GM19239 (cell line): ENCODE data around the gene XKR7.

Experiments
- DNase-seq: peaks from one replicate; pipeline ENCODE4 v3.0.0; 2011; ENCODE audit warnings: low spot score; ENCODE audit not compliant: insufficient read length
- FAIRE-seq: peaks from 2 replicates; lab custom pipeline; 2011; peaks lifted over from hg19 to GRCh38; lab: Jason Lieb, UNC

The XKR7 gene

DNA sequence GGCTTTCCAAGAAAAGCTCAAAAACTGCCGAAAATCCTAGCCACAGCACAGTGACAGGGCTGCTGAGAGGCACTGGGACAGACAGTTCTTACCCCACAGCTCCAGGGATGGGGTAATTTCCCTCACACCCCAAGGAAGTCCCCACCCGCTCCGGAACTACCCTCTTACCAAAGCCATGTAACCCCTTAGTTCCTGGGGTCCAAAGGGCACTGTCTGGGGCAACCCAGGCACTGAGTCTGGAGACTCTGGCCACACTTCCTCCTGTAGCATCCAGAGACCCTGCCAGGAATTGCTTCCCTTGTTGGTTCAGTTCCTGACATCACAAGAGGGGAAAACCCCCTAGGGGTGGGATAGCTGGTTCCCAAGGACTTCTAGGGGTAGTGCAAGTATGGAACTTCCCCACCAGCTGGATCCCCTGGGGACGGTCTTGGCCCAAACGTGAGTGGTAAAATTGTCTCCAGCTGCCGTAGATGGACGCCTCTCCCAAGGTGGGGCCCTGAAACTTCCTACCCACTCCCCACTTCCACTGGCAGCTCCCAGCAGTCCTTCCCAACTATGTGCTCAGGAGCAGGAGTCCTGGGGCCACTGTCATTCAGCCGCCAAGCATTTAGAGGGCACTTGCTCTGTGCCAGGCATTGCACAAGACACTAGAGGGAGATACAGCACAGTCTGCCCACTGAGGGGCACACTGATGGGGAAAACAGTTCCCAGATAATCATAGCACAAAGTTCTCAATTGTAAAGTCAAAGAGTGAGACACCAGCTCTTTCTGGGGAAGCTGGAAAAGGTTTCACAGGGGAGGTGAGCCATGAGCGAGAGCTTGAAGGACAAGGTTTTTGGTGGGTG, 66.9 kb downstream of the XKR7 start:
- FAIRE-seq (no peak), DNase-seq (no peak)

DNA sequence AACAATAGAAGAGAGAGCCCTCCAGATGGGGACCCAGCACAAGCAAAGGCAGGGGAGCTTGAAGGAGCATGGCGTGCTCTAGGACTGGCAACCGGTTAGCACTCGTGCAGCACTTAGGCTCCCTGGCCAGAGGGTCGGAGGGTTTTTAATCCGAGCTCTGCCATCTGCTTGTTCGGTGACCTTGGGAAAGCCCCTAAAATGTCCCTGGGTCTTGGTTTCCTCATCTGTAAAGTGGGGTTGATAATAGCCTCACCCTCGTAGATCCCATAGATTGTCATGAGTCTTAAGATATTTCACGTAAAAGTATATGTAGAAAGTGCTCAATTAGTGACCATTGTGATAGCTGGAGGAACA, 67.5 kb downstream of the XKR7 start:
- no peak for FAIRE-seq

DNA sequence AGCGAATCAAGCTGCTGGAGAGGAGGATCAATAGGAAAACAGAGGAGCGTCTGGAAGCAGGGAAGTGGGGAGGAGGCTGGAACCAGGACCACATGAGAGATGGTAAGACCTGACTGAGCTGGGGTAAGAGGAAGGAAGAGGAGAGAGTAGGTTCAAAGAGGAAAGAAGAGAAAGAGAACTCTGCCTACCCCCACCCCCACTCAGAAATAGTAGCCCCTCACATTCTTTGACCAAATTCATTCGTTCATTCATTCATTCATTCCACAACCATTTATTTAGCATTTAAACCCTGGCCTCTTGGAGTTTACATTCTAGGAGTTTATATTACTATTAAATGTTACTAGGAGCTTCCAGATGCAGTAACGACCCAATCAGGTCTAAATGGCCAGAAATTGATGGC, 68.3 kb downstream of the XKR7 start:
- no peak for FAIRE-seq
- no peak for DNase-seq

More for the DNA sequence above, 67.5 kb downstream of the XKR7 start:
- DNase-seq = no peak

DNA sequence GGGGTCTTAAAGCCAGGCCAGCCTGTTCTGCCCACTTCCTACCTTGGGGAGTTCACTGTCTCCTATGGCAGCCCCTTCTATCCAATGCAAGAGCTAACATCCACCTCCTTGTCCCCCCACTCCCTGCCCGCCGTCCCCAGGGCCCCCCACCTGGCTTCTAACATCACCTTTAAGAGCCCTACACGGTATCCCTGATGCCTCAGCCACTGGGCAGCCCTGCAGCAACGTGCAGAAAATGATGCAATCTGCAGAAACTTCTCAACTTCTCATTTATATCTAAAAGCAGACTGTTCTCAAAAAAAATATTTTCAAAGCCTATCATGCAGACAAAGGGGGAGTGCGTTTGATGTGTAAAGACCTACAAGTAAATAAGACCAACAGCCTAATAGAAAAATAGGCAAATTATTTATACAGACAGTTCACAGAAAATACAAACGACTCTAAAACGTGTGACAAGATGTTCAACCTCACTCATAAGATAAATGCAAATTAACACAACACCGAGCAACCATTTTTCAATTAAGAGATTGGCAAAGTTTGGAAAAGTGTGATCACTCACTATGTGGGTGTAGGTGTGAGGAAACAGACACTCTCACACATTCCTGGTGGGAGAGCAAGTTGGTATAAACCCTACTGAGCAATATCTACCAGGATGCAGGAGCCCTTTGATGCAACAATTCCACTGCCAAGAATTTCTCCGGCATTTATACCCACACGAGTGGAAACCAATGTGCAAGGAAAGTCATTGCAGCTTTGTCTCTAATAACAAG, 69.0 kb downstream of the XKR7 start:
- no peak for FAIRE-seq
- no peak for DNase-seq

DNA sequence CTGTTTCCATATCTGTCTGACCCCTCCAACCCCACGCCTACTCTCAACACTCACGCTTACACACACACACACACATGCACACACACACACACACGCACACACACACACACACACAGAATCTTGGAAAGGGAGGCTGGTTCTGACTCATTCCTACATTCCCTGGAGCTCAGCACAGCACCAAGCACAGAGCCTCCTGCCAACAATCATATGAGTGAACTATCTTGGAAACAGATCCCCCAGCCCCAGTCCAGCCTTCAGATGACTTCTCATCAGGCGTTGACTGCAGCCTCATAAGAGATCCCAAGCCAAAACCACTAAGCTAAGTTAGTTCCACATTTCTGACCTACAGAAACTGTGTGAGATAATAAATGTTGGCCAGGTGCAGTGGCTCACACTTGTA, 70.0 kb downstream of the XKR7 start:
- FAIRE-seq (no peak), DNase-seq (no peak)

DNA sequence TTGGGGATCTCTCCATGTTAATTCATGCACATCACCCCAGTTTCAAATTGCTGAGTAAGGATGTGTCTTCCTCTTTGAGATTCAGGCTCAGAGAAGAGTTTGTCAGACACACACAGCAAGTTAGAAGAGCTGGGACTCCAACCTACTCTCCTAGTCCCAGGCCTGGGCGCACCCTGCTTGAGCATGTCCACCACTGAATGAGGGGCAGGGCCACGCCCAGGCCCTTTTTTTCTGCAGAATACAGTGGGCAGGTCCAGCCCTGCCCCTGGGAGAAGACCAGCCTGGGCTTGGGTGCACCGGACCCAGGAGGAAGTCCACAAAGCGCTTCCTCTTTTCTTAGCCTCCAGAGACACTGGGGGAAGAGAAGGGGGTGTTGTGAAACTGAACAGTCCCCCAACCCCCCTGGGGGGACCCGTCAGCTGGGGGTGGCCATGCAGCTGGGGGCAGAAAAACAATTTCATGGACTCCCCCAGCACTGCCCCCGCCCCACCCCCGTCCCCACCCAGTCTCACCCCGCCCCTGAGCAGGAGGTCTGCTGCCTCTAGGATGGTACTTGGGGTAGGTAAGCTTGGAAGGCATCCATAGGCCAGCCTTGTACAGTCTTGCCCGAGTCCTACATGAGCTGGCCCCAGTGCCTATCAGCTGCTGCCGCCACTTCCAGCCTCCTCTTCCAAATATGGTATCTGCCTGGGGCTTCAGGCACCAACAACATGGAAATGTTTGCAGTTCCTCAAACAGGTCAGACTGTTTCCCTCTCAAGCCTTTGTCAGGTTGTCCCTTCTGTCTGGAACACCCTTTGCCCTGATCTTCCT, 72.4 kb downstream of the XKR7 start:
- DNase-seq = no peak
- FAIRE-seq = no peak

DNA sequence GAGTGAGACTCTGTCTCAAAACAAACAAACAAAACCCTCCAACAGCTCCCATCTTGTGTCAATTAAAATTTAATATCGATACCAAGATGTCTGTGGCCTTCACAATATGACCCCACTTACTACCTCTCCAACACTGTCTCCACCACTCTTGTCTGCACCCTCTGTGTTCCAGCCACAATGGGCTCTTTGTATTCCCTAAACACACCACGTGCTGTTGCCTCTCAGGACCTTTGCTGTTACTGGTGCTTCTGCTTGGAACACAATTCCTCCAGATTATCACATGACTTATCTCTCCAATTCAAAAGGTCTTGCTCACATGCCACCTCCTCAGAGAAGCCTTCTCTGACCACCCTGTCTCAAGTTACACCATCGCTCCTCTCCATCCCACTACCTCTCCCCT, 78.0 kb downstream of the XKR7 start:
- no peak for FAIRE-seq
- DNase-seq = no peak

DNA sequence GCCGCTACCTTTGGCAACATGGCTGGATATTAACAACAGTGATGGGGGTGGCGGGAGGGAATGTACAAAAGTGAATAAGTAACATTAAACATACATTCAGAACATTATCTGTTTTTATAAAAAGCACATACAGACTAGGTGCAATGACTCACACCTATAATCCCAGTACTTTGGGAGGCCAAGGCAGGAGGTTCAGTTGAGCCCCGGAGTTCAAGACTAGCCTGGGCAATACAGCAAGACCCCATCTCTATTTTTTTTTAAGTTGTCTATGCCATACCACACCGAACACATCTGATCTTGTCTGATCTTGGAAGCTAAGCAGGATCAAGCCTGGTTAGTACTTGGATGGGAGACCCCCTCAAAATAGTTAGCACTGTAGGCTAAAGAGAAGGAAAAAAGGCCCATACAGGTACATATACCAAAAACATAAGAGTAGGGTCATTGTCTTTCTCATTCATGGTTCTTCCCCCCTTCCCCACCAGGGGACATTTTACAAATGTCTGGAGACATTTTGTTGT, 82.4 kb downstream of the XKR7 start:
- no peak for DNase-seq
- FAIRE-seq = no peak

DNA sequence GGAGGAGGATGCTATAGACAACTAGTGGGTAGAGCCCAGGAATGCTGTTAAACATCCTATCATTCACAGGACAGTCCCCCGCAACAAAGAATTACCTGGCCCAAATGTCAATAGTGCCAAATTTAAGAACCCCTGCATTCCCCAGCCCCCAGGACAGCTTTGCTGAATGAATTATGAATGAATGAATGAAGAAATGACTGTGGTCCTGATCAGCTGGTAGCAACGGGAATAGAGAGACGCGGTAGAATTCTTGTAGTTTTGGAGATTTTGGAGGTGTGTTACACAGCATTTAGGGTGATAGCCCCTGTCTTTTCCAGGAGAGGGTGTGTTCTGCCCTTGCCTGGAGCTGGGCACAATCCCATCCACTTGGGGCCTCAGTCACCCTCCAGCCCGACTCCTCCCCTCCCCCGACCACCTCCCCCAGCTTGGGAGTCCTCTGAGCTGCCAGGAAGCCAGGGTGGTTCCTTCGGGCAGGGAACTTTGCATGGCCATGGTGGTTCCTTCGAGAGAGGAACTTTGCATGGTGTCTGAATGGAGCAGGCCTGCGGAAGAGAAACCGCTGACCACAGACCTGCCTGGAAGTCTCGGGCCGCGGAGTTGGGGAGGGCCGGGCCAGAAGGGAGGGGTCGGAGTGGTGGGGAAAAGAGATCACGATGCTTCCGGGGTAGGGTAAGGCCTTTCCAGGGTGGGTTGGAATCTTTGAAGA, 83.1 kb downstream of the XKR7 start:
- no peak for FAIRE-seq
- DNase-seq = no peak

DNA sequence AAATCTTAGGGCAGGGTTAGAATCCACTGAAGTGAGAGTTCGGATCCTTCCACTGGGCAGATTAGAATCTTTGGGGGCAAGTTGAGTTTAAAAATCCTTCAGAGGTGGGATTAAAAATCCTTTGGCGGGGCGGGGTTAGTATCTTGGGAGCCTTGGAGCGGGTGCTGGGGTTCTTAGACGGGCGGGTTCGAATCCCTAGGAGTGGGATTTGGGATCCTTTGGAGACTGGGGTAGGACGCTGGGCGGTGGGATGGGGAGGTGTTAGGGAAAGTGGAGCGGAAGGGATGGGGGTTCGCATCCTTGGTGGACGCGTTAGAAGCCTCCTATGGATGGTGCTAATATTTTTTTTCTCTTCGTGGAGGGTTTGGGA, 83.8 kb downstream of the XKR7 start:
- FAIRE-seq = no peak

DNA sequence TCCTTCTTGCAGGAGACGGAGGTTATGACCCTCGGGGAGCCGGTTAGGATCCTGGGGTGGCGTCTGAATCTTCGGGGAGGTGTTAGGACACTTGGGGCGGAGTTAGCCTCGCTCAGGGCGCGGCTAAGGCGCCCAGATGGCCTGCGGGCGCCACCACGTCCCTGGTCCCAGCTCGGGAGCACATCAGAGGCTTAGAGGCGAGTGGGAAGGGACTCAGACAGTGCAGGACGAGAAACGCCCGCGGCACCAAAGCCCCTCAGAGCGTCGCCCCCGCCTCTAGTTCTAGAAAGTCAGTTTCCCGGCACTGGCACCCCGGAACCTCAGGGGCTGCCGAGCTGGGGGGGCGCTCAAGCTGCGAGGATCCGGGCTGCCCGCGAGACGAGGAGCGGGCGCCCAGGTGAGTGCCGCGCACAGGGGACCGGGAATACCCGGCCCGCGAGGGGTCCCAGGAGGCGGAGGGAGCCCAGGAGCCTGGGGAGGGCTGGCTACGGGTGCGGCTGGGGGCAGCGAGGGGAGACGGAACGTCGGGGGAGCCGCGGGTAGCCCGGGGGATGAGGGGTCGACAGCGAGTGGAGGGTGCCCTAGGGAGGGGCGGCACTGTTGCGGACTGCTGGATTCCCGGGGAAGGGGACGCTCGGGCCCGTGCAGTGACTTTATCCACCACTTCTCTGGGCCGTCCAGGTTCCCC, 84.3 kb downstream of the XKR7 start, which contains the start of gene HCK:
Gene HCK (plus strand): TSS at position 153 of the 688 bp plus-strand sequence.
- FAIRE-seq (no peak), DNase-seq (no peak)

More for the DNA sequence above, 83.8 kb downstream of the XKR7 start:
- no peak for DNase-seq

DNA sequence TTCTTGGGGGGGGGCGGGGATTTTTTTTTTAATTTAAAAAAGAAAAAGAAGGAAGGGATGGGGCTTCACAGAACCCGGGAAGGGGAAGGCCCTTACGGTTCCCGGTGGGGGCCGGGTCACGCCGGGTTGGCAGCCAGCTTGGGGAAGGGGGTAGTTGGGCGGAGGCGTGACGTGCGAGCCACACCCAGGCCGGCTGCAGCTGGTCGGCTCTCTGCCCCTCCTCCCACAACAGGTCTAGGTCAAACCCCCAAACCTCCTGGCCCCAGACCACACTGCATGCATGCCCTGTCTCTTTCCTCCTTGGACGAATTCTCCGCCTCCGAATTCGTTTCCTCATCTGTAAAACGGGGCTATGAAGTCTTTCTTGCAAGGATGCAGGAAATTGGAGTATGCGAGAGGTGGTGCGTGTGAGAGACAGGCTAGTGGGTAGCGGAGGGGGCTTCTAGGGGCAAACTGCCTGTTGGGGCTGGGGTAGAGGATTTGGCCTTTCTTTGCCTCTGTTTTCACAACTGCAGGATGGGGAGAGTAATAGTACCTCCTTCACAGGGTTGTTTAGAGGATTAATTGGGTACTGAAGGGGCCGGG, 84.9 kb downstream of the XKR7 start:
- FAIRE-seq (no peak), DNase-seq (no peak)
